ENCODE measurements around the gene SELENON.

Gene SELENON

DNA sequence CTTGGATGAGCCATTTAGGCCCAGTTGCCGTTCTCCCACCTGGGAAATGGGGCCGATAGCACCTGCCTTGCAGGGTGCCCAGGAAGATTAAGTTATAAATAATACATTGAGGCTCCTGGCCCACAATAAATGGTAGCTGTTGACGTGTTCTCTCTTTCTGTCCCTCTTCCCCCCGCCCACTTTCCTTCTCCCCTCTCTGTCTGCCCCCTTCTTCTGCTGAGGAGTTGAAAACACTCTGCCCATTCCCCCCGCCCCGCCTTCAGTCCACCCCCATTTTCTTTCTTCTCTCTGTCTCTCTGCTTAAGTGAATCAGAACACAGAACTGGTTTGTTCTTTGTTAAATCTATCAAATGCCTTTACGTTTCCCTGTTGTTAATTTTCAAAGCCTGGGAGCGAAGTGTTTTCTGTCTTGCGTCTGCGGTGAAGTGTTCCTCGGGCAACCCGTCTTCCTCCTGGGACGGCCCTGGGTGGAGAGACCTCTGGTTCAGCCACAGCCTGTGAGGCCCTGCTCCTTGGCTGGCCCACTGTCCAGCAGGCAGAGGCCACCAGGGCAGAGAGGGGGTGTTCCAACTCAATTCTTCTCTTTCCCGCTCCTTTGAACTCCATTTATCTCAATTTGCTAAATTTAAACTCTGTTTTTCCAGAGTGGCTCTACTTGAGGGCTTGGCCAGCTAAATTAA is 29.3 kb upstream of the SELENON start:
- DNase-seq (ENCODE audit: low spot score), result no peak

DNA sequence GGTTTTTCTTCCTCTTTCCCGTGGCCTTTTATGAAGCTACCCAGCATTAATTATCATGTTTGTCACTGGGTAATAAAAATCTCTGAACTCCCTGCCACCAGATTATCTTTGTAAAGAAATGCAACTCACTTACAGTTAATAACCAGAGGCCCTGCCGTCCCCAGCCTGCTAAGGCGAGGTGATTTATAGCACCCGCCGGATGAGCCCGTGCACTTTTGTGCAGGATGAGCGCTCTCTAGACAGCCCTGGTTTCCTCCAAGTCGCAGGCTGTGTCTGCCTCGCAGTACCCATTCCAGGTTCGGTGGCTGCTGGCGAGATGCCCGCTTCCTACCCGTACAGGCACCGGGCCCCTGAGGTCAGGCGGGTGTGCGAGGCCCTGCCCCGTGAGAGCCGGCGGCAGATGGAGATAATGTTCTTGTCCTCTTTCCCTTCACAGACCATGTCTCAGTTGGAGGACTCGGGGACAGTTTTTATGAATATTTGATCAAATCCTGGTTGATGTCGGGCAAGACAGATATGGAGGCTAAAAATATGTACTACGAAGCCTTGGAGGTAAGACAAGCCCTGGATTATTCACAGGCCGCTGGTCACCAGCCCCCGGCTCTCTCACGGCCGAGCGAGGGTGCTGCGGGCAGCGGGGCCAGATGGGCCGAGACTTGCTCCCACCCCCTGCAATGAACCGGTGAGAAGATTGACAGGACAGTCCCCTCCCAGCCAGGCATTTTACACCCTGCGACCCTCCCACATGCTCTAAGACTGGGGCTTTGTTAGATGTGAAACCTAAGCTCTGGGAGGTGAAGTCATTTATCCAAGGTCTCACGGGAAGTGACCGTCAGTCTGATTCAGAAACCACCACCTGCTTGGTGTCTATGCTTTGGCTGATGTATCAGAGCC is 28.5 kb upstream of the SELENON start:
- DNase-seq (ENCODE audit: low spot score), result no peak

DNA sequence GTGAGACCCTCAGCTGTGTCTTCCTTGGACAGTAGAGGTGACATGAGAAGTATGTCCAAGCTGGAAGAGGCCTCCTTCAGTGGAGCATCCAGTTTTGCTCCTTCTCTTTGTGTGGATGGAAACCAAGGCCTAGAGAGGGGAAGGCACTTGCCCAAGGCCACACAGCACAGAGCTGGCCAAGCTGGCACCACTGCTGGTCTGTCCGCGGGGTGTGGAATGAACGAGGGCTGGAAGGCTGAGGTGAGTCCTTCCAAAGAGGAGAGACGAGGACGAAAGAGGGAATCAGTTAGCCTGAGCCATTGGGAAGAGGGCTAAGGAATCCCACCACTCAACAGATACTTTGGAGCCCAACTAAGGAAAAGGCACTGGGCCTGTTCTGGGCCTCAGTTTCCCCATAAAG is 27.8 kb upstream of the SELENON start:
- DNase-seq (ENCODE audit: low spot score), result no peak

DNA sequence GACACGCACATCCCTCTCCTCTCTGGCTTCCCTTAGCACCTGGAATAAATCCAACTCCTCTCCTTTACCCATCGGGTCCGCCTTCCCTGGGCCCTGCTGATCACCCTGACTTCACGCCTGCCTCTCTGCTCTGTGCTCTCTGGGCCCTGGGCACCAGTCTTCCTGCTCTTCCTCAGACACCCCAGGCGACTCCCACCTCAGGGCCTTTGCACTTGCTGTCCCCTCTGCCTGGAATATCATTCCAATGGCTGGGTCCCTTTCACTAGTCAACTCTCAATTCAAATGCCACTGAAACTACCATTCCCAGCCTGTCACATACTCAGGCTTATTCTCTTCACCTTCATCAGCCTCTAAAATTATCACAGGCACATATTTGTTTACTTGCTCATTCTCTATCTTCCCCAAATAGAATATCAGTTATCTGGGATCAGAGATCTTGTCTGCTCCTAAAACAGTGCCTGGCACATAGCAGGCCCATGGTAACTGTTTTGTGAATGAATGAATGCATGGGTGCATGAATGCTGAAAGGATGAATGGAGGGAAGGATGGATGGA is 27.2 kb upstream of the SELENON start:
- DNase-seq (ENCODE audit: low spot score), result no peak

DNA sequence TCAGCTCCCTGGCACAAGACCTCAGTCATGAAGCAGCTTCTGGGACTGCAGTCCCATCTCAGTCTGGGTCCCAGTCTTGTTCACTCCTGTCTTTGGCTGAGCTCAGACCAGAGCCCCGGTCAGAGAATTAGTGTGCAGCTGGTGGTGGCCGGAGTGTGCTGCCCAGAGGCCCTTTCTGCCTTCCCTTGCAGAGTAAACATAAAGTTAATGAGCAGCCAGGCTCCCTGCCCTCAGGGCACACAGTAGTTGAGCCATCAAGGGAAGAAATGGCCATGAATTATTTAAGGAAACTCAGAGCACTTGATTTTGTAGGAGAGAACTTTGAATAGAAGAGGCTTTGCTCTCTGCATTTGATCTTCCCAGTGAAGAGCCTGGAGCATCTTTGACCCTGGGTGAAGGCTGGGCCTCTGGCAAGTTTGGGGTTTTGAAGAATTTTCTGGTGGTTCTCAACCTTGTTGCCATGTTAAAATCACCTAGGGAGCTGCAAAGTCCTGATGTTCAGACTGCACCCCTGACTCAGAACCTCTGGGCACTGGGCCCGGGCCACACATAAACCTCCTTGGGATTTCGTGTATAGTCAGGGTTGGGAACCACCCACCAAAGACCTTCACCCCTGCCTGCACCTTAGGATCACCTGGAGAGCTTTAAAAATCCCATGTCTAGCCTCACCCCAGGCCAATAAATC is 26.4 kb upstream of the SELENON start:
- no peak for DNase-seq (ENCODE audit: low spot score)

DNA sequence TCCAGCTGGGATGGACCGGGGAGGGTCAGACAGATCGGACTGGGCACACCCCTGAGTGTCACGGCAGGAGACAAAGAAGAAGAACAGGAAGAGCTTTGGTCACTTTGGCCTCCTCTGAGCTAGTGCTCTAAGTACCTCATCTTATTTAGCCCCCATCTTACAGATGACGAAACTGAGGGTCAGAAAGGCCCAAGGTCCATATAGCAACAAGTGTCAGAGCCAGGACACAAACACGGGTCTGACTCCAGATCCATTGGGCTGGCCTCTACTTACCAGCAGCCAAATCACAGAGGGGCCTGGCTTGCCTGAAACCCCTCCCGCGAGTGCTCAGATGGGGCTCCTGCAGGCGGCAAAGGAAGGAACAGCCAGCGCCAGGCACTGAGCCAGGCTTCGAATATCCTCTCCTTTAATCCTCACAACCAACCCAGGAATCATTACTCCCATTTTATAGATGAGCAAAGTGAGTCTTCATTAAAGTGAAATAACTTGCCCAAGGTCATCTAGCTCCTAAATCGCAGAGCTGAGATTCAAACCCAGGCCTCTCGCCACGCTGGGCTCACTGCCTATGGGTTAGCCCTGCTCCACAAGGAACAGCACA is 25.7 kb upstream of the SELENON start:
- DNase-seq (ENCODE audit: low spot score), result no peak

DNA sequence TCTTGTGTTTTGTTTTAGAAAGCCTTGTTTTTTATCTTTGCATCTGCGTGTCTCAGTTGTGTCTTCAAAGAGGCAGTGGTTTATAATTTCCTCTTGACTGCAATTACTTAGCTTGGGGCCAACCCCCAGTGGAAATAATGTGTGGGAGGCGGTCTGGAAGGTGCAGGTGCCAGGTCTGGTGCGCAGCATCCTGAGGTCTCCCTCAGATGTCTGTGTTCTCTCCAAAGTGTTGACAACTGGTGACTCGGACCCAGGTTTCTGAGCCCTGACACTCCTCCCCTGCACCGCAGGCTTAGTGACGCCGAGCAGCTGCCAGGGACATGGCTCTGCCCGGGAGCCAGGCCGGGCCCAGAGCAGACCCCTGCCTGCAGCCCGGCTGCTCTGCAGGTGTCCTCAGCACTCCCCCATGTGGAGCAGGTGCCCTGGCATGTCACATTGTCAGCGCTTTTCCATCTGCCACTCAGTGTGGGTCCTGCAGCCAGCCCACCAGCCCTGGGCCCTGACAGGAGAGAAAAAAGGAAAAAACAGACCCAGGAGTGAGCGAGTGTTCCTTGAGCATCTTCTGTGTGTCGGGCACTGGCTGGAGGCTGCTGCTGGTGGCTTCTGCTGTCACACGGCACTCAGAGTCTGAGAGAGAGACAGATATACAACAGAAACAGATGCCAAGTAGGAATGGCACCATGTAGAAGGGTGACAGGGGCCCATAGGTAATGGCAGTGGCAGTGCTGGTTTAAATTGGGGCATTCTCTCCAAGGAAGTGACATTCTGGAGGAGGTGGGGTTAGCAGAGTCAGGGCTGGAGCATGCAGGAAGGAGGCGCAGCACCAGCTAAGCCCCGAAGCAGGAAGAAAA is 24.8 kb upstream of the SELENON start:
- no peak for DNase-seq (ENCODE audit: low spot score)

DNA sequence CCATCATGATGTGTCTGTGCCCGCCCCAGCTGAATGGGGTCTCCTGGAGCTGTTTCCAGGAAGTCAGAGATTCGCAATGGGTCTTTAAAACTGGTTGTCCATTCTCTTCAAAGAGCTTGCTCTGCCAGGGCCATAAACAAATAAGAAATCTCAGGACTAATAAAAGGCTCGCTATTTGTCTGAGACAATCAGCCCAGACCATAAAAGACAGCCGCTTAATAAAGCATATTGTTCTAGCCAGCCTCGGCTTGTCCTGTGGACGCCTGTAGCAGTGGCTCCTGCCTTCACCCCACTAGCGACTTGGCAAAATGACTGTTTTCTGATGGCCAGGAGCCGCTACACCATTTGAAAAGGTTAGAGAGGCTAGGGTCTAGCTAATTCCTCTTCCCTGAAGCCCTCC is 20.6 kb upstream of the SELENON start:
- DNase-seq (ENCODE audit: low spot score), result no peak

DNA sequence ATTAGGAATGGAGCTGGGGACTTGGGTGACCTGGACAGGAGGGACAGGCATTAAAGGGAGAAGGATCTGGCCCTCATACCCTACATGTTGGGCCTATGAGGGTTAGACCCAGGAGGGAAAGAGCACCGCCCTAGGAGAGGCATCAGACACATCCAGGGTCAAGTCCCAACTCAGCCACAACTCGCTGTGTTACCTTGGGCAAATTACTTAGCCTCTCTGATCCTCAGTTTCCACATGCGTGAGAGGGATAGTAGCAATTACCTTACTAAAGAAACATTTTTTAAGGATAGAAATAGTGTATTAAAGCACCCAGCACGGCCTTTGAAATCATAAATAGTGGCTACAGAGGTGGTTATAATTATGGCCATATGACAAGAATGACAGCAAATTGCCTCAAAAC is 20.1 kb upstream of the SELENON start:
- no peak for DNase-seq (ENCODE audit: low spot score)

DNA sequence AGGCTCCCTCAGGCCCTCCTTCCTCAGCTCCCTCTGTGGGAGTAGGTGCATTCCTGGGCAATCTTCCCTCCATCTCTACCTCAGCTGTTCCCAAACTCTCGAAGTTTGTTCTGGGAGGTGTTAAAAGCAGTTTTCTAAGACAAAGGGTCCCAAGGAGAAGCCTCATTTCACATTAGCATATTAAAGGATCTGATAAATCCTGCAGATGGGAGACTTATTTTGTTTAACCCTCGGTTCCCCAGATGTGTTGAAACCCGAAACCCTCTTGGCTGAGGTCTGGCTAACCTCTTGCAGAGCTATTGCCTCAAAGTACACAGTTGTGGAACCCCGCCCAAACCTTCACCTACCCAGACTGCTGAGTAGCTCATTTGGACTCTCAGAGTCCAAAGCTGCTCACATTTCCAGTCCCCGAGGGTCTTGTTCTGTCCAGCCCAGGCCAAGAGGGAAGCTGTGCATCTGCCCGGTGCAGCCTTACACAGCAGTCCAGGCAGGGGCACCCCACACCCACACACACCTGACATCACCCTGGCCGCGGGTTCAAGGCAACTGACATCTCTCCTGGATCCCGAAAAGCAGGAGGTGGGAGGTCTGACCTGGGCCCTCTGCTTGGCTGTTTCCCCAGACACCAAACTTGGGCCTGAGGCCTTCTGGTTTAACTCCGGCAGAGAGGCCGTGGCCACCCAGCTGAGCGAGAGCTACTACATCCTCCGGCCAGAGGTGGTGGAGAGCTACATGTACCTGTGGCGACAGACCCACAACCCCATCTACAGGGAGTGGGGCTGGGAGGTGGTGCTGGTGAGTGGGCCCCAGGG is 19.5 kb upstream of the SELENON start:
- DNase-seq (ENCODE audit: low spot score), result no peak

DNA sequence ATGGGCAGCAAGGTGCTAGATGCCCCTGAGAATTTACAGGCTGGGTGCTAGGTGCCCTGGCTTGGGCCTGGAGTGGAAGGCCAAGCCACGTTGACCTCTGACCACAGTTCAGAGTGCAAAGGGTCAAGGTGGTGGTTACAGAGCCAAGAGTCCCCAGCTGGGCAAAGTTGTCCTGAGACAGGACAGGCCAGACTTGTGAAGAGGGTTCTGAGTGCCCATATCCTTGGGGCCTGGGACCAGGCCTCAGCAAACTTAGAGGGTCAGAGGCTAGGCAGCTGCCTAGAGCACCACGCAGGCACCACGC is 18.9 kb upstream of the SELENON start:
- DNase-seq (ENCODE audit: low spot score), result no peak

DNA sequence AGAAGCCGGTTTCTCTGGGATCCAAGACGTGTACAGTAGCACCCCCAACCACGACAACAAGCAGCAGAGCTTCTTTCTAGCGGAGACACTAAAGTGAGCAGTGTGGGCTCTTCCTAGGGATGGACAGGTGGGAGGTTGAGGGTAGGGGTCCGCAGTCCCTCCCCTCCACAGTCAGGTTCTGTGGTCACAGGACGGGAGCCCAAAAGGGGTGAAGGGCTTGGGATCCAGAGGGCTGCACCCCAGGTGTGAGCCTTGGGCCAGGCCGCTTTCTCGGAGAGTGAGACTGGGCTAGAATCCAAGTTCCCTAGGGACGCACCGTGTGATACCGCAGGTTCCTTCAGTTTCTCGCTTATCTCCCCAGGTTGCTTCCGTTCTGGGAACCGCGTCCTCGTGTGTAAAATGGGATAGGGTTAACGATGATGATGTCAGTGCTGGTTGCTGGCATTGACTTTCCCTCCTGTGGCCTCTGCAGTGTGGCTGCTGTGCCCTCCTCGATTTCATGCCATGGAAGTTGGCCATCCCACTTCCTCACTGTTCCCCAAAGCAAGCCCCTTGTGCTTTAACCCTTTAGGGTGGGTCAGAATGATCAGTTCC is 17.3 kb upstream of the SELENON start:
- DNase-seq (ENCODE audit: low spot score), result no peak

DNA sequence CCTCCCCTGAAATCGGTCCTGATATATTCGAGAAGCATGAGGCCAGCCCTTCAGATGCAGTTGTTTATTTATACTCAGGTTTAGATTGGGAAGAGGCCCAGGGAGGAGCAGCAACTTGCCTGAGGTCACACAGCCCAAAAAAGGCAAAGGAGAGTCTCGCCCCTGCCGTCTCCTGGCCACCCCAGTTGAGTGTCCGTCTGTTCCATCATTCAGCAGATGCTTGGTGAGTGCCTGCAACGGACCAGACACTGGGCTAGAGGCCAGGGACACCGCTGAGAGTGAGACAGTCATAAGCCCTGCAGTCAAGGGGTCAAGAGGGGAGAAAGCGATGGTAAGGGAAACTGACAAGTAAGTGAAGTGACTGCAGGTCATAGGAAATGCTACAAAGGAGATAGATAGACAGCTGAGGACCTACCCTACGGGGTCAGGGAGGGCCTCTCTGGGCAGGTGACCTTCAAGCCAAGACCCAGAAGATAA is 15.4 kb upstream of the SELENON start:
- no peak for DNase-seq (ENCODE audit: low spot score)

DNA sequence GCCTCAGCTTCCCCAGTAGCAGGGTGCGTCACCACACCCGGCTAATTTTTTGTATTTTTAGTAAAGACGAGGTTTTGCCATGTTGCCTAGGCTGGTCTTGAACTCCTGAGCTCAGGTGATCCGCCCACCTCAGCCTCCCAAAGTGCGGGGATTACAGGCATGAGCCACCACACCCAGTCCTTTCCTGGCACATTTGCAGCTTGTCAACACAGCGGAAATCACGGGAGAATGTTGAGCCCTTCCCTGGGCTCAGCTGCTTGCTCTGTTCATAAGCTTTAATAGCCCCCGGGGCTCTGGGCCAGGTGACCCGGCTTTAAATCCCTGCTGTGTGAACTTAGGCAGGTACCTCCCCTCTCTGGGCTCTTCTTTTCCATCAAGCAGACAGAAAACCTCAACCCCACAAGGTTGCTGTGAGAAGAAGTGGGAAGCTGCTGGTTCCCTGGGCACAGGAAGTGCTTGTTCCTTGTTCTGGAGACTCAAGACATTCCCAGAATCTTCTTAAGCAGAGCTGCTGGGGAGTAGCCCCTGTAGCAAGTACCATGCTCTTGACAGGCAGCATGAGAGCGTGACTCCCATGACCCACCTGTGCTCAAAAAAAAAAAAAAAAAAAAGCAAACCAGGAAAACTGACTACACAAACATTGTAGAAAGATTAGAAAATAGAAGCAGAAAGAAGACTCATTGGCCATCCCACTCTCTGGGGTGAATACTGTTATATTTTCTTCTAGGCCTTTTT is 14.5 kb upstream of the SELENON start:
- DNase-seq (ENCODE audit: low spot score), result no peak

DNA sequence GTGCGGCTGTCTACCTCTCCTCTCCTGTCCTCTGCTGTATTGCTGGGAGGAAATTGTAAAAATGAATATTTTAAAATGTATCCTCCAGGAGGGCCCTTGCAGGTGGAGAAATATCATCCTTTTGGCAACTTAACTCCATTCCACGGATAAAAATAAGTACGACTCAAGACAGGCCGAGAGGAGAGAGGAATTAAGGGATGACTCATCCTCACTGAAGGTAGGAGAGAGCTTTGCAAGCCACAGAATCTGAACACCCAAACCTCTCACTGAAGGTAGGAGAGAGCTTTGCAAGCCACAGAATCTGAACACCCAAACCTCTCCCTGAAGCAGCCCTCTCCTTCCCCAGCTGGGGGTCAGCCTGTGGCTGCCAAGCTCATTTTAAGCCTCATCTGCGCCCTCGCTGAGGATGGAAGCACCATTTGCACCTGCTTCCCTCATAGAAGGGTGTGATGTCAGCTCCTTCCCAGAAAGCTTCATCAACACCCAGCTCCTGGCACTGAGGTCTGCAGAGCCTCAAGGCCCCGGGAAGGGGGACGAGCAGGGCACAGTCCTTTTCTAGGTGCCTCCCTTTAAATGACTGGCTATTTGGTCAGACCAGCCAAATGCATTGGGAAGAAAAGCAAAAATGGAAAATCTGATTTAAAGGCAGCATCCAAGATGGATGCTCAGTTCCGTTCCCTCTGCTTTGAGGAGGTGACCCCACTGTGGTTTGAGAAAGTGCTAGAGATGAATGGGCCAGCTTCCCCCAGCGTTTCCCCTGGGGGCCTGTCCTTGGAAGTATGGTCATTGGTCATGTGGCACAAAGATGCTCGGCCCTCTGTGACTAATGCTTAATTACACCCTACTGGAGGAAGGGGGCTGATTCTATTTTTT is 12.9 kb upstream of the SELENON start:
- DNase-seq (ENCODE audit: low spot score), result no peak

DNA sequence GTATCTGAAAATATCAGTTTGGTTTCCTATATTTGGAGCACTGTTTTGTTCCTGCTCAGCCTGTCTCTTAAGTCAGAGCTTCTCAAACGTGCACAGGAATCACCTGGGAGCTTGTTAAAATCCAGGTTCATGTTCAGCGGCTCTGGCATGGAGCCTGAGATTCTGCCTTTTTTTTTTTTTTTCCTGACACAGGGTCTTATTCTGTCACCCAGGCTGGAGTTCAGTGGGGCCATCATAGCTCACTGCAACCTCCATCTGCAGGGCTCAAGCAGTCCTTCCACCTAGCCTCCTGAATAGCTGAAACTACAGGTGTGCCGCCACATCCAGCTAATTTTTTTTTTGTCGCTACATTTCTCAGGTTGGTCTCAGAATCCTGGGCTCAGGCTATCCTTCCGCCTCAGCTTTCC is 12.2 kb upstream of the SELENON start:
- no peak for DNase-seq (ENCODE audit: low spot score)

DNA sequence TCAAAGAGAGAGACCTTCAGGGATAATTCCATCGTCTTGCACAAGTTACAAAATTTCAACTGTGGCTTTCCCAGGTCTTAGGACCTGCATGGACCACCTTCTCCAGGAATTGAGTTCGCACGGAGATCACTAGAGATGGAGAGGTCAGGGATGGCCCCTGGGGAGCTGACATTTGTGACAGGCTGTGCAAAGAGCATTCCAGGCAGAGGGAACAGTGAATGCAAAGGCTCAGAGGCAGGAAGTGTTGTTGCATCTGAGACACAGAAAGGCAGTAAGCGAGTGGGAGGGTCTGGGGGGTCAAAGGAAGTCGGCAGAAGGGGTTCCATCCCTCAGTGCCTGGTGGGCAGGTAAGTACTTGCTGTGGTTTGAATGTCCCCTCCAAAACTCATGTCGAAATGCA is 9.5 kb upstream of the SELENON start:
- no peak for DNase-seq (ENCODE audit: low spot score)

DNA sequence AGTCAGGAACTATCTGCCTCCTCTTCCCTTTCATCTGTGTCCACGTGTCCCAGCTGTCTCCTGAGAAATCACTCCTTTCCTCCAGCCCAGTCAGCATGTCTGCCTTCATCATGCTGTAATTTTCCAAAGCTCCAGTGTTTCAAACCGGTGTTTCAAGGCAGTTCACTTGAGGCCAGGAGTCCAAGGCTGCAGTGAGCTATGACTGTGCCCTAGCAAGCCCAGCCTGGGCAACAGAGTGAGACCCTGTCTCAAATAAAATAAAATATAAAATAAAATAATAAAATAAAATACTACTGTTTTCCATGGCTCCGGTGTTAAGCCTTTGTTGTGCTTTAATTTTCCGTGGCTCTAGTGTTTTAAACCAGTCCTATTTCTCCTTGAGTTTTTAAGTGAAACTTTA is 7.9 kb upstream of the SELENON start:
- no peak for DNase-seq (ENCODE audit: low spot score)

Data from D341Med (cell line).